HCT116 (cell line): Measurements from ENCODE around the gene ELF5. TPM values are rescaled to one million over a fixed set of nuclear protein-coding genes. Genes with fewer than 3 reads are reported as not detected.

Experiments used
- ATAC-seq: fragments of 200-7000 bp; cut with Tn5 transposase; 2 replicates; pipeline ENCODE4 v1.9.1; 2020; ENCODE audit warnings: mild to moderate bottlenecking, moderate library complexity
- BruUV-seq: library from RNA; stranded (reverse); fragments of 400-500 nt; replicated peaks from 2 replicates; lab custom pipeline; 2021; lab: Mats Ljungman, UMichigan
- CTCF ChIA-PET: fragments of 300-600 bp; sonication (Branson Sonifier 250); formaldehyde crosslinking; loops from one replicate; lab custom pipeline; 2021; ENCODE audit warnings: antibody characterized with exemption; lab: Charles Lee
- POLR2A ChIA-PET: fragments of 300-600, 350-600 bp; sonication (Branson Sonifier 250); formaldehyde crosslinking; loops from one replicate; lab custom pipeline; 2021; ENCODE audit warnings: antibody characterized with exemption; lab: Charles Lee
- RAD21 ChIA-PET, 2 experiments: fragments of 300-600 bp; sonication (Branson Sonifier 250); formaldehyde crosslinking; loops; one replicate each; lab custom pipeline; 2023; ENCODE audit warnings: low total read pairs in 2 of 2; ENCODE audit not compliant: uncharacterized antibody in 2 of 2, unreplicated experiment in 2 of 2, low non-redundant PET in 1 of 2; lab: Charles Lee
- DNase-seq: peaks from one replicate; pipeline ENCODE4 v3.0.0-alpha.2; 2010; ENCODE audit warnings: low read depth, low spot score
- H2AFZ ChIP-seq: fragments of 200-600 bp; shearing (Covaris generic), sonication (generic); 2 replicates; pipeline ENCODE4 v1.6.1; 2017; ENCODE audit warnings: low read depth, mixed run types, mixed read lengths, antibody characterized with exemption, low read length; ENCODE audit not compliant: poor library complexity, severe bottlenecking
- H3K27ac ChIP-seq: 2 replicates; pipeline ENCODE4 v1.5.1; 2012; ENCODE audit warnings: low read depth, low read length
- H3K27me3 ChIP-seq: fragments of 200-600 bp; sonication (generic); 2 replicates; pipeline ENCODE4 v1.6.1; 2016; ENCODE audit warnings: mixed run types, low read length, mixed read lengths; ENCODE audit not compliant: insufficient read depth
- H3K36me3 ChIP-seq, 2 experiments: fragments of 200-500 bp in 1 of 2; fragments of 200-600 bp in 1 of 2; sonication (Bioruptor generic) in 1 of 2; sonication (generic) in 1 of 2; 2 replicates each; pipeline versions ENCODE4 v1.5.1 to v1.6.1; 2014 to 2016; ENCODE audit warnings: low read length in 2 of 2, inconsistent platforms in 1 of 2, mixed read lengths in 1 of 2, mixed run types in 1 of 2; ENCODE audit not compliant: insufficient read depth in 2 of 2, control insufficient read depth in 1 of 2
- H3K4me1 ChIP-seq, 2 experiments: fragments of 200-600 bp in 1 of 2; sonication (generic) in 1 of 2; 2 replicates each; pipeline versions ENCODE4 v1.5.1 to v1.6.1; 2012 to 2017; ENCODE audit warnings: low read length in 2 of 2, inconsistent platforms in 1 of 2, mild to moderate bottlenecking in 1 of 2, mixed read lengths in 1 of 2, mixed run types in 1 of 2, moderate library complexity in 1 of 2; ENCODE audit not compliant: insufficient read depth in 2 of 2, control insufficient read depth in 1 of 2
- H3K4me2 ChIP-seq: fragments of 200-600 bp; sonication (generic); 2 replicates; pipeline ENCODE4 v1.6.1; 2017; ENCODE audit warnings: mixed run types, low read length, mixed read lengths
- H3K4me3 ChIP-seq, 2 experiments: fragments of 200-600 bp in 1 of 2; sonication (generic) in 1 of 2; replicated peaks in 1 of 2; 2 replicates each; pipeline ENCODE4 v1.5.1; 2011 to 2016; ENCODE audit warnings: low read length in 2 of 2, control low read depth in 1 of 2, low read depth in 1 of 2, mild to moderate bottlenecking in 1 of 2, mixed read lengths in 1 of 2, mixed run types in 1 of 2
- H3K79me2 ChIP-seq: fragments of 200-600 bp; sonication (generic); 2 replicates; pipeline ENCODE4 v1.6.1; 2017; ENCODE audit warnings: mild to moderate bottlenecking, mixed run types, low read length, moderate library complexity, mixed read lengths; ENCODE audit not compliant: insufficient read depth
- H3K9ac ChIP-seq: fragments of 200-600 bp; sonication (generic); 2 replicates; pipeline ENCODE4 v1.6.1; 2016; ENCODE audit warnings: low read length, mixed read lengths
- H3K9me2 ChIP-seq: fragments of 200-600 bp; sonication (generic), shearing (Covaris generic); 2 replicates; pipeline ENCODE4 v1.6.1; 2017; ENCODE audit warnings: mixed run types, mild to moderate bottlenecking, moderate library complexity; ENCODE audit not compliant: insufficient read depth
- H3K9me3 ChIP-seq, 2 experiments: fragments of 200-500 bp in 1 of 2; fragments of 200-600 bp in 1 of 2; sonication (Bioruptor generic) in 1 of 2; sonication (generic) in 1 of 2; 2 replicates each; pipeline ENCODE4 v1.6.1; 2014 to 2017; ENCODE audit warnings: low read length in 2 of 2, mixed read lengths in 2 of 2, inconsistent platforms in 1 of 2, low read depth in 1 of 2, mild to moderate bottlenecking in 1 of 2, mixed run types in 1 of 2, moderate library complexity in 1 of 2; ENCODE audit not compliant: control insufficient read depth in 1 of 2, insufficient read depth in 1 of 2
- H4K20me1 ChIP-seq: fragments of 200-600 bp; sonication (generic), shearing (Covaris generic); 2 replicates; pipeline ENCODE4 v1.6.1; 2017; ENCODE audit warnings: mixed run types, mild to moderate bottlenecking, moderate library complexity; ENCODE audit not compliant: insufficient read depth
- CEBPB ChIP-seq: IDR thresholded peaks from 2 replicates; pipeline ENCODE4 v1.6.1; 2012; ENCODE audit warnings: low read depth
- EGR1 ChIP-seq: IDR thresholded peaks from 2 replicates; pipeline ENCODE4 v1.6.1; 2012; ENCODE audit warnings: low read depth
- EZH2 ChIP-seq: fragments of 200-600 bp; sonication (generic); IDR thresholded peaks from 2 replicates; pipeline ENCODE4 v1.6.1; 2017; ENCODE audit warnings: antibody characterized with exemption, mixed run types
- JUND ChIP-seq: IDR thresholded peaks from 2 replicates; pipeline ENCODE4 v1.6.1; 2012
- MAX ChIP-seq: IDR thresholded peaks from 2 replicates; pipeline ENCODE4 v1.6.1; 2012
- SP1 ChIP-seq: IDR thresholded peaks from 2 replicates; pipeline ENCODE4 v1.6.1; 2012; ENCODE audit warnings: low read depth
- SRF ChIP-seq: IDR thresholded peaks from 2 replicates; pipeline ENCODE4 v1.6.1; 2012; ENCODE audit warnings: low read depth
- YY1 ChIP-seq: IDR thresholded peaks from 2 replicates; pipeline ENCODE4 v1.6.1; 2011; ENCODE audit warnings: low read length, low read depth, moderate library complexity, mild to moderate bottlenecking; ENCODE audit not compliant: insufficient replicate concordance; ENCODE audit errors: extremely low read depth
- ZFX ChIP-seq: fragments of 450-650 bp; IDR thresholded peaks from 2 replicates; pipeline ENCODE4 v1.6.1; 2017
- intact Hi-C: fragments of 100-400 bp; cut with micrococcal nuclease; formaldehyde crosslinking; loops from 2 replicates; pipeline ENCODE4 v1.10.0; 2022
- total RNA-seq: library from RNA; stranded (reverse); gene quantifications from one replicate; pipeline ENCODE4 v1.2.1, GENCODE V29; 2021; ENCODE audit not compliant: unreplicated experiment
- TF ChIP-seq, protein P1 (sequence below): IDR thresholded peaks from 2 replicates; pipeline ENCODE4 v1.6.1; 2012

The ELF5 gene
- total RNA-seq, 1 experiment from 2014 or later, result 0.32 TPM

DNA sequence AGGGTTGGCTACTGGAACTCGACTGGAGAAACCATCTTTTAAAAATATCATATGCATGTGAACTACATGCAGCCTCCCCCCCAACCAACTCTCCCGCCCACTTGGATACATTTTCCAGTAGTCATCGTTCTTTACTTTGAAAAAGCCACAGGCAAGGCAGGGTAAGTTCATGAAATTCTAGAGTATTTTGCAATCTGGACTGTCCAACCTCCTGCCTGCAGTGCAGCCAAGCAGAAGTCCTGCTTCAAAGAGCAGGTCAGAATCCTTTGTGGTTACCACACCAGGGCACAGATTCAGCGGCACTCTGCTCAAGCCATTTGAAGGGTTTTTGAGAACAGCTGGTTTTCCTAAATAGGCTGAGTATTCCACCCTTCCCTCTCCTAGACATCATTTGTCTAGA is 12.1 kb downstream of the ELF5 start:
- Histone ChIP-seq H3K9me3 (no peaks in the 10 kb centered on the region), H3K27ac (no peak overlapping the region), H4K20me1 (no peaks in the 10 kb centered on the region), H3K27me3 (no peaks in the 10 kb centered on the region), H3K79me2 (no peaks in the 10 kb centered on the region), H2AFZ (peak overlapping the region; percentile 77), H3K4me3 (no peak overlapping the region), H3K4me1 (peaks cover 38 to 58% of the 10 kb centered on the region in 2 experiments), H3K9ac (no peak overlapping the region), H3K9me2 (no peaks in the 10 kb centered on the region), H3K36me3 (no peaks in the 10 kb centered on the region), H3K4me2 (peak overlapping the region; percentile 33)
- RAD21 ChIA-PET, result no interaction called here
- DNase-seq, result no peak
- CTCF ChIA-PET, result interaction anchor here (0.7 to 2.2 kb wide), 2 partner anchors 11 to 64 kb away, joined by 3 to 5 read pairs; partner anchors contain the start of gene ELF5
- intact Hi-C loops, result no loop called here
- no TSS peak for BruUV-seq
- ATAC-seq, result peak; percentile 47
- TF ChIP-seq EZH2, result no peak
- 0 out of 2 replicates have a peak, but pooled peaks have one; percentile 29 for TF ChIP-seq MAX
- TF ChIP-seq EGR1, result no peak
- TF ChIP-seq, protein P1, sequence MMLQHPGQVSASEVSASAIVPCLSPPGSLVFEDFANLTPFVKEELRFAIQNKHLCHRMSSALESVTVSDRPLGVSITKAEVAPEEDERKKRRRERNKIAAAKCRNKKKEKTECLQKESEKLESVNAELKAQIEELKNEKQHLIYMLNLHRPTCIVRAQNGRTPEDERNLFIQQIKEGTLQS, result no peak
- peak; percentile 70 for TF ChIP-seq CEBPB
- no peak for TF ChIP-seq YY1
- POLR2A ChIA-PET, result no interaction called here

DNA sequence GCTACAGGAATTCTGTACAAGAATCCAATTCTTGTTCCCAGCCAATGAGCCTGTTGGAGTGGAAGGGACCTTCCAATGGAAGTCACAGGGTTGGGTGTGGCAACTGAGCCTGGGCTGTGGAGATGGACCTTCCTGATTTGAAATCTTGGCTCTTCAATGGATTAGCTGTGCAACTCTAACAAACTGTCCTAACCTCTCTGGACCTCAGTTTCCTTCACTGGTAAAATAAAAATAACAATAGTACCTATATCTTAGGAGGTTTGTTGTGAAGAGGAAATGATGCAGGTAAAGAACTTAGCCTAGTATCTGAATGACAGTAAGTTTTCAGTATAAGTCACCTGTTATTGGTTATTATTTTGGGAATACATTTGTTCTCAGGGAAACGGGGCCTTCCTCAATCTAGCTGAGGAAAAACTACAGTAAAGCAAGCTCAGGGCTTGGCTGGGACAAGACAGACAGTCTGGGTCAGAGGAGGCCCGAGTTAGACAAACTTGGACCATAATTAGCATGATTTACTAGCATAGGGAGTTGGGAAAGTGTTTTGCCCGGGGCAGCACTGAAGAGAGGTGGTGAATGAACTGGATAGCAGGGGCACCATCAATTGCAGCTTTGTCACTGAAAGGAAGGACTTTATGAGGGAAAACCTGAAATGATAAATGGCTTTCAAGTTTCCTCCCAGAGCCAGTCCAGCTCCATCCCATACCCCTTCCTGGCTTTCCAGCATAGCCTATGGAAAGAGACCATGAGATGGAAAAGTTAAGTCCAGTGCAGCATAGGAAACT is 13.7 kb downstream of the ELF5 start:
- Histone ChIP-seq H3K27ac (no peak overlapping the region), H3K36me3 (no peaks in the 10 kb centered on the region), H3K4me3 (no peak overlapping the region), H3K9ac (no peak overlapping the region), H3K4me2 (no peak overlapping the region), H3K9me3 (no peaks in the 10 kb centered on the region), H3K9me2 (no peaks in the 10 kb centered on the region), H2AFZ (no peak overlapping the region), H3K27me3 (no peaks in the 10 kb centered on the region), H4K20me1 (no peaks in the 10 kb centered on the region), H3K79me2 (no peaks in the 10 kb centered on the region), H3K4me1 (peaks cover 45 to 74% of the 10 kb centered on the region in 2 experiments)
- RAD21 ChIA-PET, result no interaction called here
- TF ChIP-seq SRF (no peak), JUND (no peak), ZFX (no peak), SP1 (no peak), MAX (no peak)
- no peak for DNase-seq
- POLR2A ChIA-PET, result interaction anchor here (0.6 kb wide), 2 partner anchors 35 to 763 kb away, joined by 3 to 8 read pairs; partner anchors contain the start of gene CD59
- no peak for ATAC-seq
- BruUV-seq, result no TSS peak
- CTCF ChIA-PET, result no interaction called here
- intact Hi-C loops, result loop anchor here (5.0 to 10.0 kb wide), 5 partner anchors 325 to 695 kb away; no protein-coding TSS in a partner anchor
